Endometrial microvascular endothelial cells (primary cell): Measurements from ENCODE around the gene RNASET2. TPM values are rescaled to one million over a fixed set of nuclear protein-coding genes. Genes with fewer than 3 reads are reported as not detected.
"Not testable (repeated sequence)": the region's sequence is repeated elsewhere in the genome, so short reads cannot be mapped to it uniquely, and the experiment has no call there.

Source experiments
- in situ Hi-C: cut with HindIII; loops from 2 replicates; pipeline ENCODE4 v1.10.0; 2017; ENCODE audit warnings: low sequenced_read_pairs, low pct_unique_long_range_greater_than_20kb; ENCODE audit errors: inconsistent ontology term
- total RNA-seq: library from RNA; depleted of rRNA; stranded (reverse); fragments of >200 nt; gene quantifications from one replicate; pipeline ENCODE4 v1.2.3, GENCODE V29; 2015; ENCODE audit errors: inconsistent ontology term

The RNASET2 gene
- total RNA-seq, 1 donor from 2014 or later, result 34.8 TPM

DNA sequence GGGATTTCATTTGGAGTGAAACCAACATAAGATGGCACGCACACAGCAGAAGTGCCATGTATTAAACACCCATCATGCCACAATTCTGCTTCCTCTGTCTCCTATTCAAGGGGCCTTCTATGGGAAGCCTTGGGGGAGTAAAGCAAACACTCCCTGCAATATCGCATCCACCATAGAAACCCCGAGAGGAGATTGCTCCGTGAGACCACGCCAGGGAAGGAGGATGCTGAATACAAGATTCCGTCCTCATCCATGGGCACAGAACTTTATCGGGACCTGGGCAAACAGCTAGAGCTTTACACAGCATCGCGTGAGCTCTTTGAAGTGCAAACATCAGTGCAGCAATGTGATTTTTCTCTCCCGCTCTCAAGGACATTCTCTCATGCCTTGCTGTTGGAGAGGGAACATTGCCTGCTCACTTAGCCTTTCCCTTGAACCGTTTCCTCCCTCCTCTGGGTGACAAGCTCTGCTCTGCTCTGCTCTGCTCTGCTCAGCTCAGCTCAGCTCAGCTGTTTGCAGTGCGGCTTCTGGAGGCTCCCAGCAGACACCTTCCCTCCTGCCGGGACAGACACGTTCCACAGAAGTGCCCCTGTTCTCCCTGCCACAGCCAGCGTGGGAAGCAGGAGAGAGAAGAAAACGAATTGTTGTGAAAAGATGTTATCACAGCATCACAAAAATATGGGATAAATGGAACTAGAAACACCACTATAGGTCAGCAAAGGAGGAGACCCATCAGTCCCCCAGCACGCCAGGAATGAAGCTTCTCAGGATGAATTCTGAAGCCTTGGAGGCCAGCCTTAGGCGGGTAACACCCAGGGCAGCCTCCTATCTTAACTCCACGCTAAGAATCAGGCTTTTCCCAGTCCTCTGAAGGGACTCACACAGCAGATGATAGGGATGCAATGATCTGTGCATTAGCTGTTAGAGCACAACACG is 48.2 kb downstream of the RNASET2 start:
- in situ Hi-C loops, result no loop called here

DNA sequence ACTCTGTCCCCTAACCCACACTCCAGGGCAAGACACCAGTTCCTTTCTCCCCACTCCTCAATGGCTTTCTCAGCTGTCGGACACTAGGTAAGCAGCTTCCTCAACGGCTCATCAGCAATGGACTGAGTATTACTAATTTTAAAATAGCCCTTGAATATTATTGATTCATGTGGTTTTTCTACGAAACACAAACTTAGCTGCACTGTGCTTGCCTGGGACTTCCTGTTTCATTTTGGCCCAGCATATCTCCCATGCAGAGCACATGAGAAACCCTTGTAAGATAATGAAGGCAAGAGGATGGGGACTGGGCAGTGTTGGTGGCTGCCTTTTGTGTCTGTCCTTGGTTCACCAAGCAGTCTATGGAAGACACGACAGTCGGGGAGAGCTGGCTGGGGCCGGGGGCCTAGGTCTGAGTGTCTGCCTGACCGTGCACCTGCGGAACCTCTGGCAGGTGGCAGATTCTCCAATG is 48.9 kb downstream of the RNASET2 start:
- in situ Hi-C loops, result no loop called here

DNA sequence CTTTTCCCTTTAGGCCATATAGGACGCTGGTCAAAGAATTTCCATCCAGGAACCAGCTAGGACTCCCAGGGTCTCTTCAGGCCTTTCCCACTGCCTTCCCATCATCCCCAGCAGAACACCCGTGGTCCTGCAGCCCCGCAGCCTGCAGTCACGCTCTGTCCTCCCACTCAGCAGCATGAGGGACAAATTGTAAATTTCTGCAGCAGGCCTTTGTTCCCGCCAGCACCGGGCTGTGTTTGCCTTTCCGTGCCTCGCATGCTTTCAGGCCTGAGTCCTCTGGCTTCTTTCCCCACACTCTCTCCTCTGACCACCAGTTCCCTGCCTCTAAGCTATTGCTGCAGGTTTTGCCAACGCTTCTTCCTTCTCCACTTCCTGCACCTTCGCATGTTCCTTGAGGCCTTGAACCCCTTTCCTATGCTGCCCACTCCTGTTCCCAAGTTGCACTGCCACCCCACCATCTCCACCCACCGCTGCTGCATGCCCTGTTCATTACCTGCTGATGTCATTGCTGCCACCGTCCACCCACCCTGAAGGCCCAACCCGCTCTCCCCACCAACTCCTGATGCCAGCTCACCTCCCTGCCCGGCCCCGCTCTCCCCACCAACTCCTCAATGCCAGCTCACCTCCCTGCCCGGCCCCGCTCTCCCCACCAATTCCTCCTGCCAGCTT is 49.8 kb downstream of the RNASET2 start:
- in situ Hi-C loops, result no loop called here

DNA sequence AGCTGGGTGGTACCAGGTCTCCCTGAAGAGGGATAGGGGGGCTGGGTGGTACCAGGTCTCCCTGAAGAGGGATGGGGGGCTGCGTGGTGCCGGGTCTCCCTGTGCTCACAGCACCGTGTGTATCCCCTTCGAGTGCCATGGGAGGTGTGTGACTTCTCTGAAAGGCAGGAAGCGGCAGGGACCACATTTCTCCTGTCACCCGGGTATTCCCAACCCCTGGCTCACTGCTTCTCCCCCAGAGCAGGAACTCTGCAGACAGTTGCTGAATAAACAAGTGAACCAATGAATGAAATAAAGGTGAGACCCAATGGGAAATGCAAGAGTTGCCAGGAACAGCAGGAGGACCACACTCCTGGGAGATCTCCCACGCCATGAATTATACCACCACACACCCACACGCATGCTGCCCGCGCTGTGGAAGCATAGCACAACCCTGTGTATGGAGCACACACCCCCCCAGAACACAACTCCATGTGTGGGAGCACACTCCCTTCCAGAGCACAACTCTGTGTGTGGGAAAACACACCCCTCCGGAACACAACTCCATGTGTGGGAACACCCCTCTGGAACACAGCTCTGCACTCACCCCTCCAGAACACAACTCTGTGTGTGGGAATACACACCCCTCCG is 50.7 kb downstream of the RNASET2 start:
- in situ Hi-C loops, result no loop called here

DNA sequence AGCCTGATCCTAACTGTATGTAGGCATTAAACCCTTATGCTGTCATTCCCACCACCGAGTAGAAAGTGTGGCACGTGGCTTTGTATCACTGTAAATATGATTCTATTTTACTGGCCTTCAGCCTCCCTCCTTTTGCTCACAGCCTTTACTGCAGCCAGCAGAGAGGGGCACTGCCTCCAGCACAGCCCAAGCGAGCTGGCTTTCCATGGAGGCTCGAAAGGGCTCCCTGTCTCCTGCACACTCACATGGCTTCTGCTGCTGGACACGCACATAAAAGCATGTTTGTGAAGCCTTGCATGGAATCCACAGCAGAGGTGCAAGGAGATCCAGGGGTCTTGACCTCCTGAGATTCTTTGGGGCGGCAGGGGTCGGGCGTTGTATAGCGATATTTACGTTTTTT is 51.3 kb downstream of the RNASET2 start:
- in situ Hi-C loops, result no loop called here

DNA sequence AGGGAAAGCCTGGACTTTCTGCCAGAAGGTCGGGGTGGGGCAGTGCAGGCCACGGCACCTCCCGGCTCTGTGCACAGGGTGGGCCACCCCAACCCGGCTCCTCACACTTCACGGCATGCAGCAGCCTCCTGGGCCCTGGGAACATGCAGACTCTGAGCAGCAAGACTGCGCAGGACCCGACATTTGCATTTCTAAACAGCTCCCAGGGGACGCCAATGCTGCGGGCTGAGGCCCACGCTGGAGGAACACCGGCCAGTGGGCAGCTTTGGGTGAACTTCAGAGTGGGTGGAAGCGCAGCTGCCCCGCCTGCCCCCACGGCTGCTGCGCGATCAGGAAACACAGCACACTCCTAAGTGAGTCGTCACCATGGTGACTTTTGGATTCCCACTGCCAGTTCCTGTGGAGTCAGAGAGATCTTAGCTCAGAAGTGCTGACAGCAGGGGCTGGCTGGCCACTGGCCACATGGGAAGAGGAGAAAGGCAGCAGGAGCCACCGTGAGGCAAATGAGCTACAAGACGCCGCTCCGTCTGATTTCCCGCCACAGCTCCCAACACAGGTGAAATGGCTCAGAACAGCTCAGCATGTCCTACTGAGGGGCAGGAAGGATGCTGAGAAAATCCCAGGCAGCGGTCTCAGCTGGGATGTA is 52.1 kb downstream of the RNASET2 start:
- in situ Hi-C loops, result no loop called here

DNA sequence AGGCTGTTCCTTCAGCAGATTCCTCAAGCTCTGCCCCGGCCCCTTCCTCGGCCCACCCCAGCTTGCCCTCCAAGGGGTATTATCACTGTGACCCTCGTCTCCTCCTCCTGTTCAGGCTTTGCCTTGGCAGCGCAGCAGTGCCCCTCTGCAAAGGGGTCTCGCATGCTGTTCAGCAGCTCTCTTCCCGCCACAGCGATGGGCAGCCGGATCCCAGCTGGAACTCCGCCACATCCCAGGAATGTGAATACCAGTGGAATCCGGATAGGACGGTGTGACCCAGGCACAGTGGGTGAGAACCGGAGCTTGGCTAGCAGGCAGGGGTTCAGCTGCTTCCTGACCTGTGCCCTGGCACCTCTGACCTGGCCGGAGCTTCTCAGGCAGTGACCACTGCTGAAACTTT is 52.9 kb downstream of the RNASET2 start:
- in situ Hi-C loops, result no loop called here

DNA sequence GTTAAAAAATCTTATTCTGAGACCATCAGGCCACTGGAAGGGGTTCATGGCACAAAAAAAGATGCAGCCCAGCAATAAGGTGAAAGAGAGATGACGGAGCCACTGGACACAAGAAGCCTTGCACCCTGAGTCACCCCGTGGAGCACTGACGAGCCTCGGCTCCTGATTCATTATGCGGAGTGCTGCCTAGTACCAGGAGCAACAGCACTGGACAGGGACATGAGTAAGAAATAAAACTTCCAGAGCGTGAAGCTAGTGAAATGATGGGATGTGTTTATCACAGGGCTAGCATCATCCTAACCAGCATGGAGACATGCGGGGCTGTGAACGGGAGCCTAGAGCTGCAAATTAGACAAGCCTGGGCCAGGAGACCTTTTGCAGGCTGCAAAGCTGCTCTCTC is 53.3 kb downstream of the RNASET2 start:
- in situ Hi-C loops, result no loop called here

DNA sequence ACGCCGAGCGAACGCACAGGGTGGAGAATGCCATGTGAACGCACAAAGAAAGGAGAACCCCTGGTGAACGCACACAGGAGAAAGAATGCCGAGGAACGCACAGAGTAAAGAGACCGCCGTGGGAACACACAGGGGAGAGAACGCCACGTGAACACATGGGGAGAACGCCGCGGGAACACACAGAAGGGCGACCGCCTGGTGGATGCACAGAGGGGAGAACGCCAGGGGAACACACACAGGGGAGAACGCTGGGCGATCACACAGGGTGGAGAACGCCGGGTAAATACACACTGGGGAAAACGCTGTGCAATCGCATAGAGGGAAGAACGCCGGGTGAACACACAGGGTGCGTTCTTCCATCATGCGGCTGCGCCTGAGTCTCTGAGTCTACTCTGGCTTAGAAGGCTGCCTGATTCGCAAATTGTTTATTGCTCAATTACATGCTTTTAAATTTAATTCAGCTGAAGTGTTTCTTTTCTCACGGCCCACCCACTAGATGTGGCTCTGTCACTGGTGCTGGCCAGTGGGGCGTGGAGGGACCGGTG is 54.1 kb downstream of the RNASET2 start:
- in situ Hi-C loops, result no loop called here

DNA sequence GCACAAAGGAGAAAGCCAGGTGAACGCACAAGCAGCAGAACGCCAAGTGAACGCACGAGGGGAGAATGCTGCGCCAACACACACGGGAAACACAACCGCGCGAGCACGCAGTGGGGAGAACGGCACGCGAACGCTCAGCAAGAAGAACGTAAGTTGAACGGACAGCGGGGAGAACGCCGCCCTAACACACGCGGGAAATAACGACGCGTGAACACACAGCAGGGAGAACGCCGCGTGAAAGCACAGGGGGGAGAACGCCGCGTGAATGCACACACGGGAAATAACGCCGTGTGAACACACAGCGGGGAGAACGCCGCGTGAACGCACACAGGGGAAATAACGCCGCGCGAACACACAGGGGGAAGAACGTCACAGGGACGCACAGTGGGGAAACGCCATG is 54.7 kb downstream of the RNASET2 start:
- in situ Hi-C loops, result no loop called here

DNA sequence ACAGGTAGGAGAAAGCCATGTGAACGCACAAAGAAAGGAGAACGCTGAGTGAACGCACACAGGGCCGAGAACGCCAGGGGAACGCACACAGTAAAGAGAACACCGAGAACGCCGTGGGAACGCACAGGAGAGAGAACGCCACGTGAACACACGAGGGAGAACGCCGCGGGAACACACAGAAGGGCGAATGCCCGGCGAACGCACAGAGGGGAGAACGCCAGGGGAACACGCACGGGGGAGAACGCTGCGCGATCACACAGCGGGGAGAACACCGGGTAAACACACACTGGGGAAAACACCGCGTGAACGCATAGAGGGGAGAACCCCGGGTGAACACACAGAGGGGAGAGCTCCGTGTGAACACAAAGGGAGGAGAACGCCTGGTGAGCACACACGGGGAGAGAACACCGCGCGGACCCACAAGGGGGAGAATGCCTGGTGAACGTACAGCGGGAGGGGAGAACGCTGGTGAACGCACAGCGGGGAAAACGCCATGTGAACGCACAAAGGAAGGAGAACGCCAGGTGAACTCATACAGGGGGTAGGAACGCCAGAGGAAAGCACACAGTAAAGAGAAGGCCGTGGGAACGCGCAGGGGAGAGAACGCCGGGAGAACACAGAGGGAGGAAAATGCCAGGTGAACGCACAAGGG is 55.3 kb downstream of the RNASET2 start:
- in situ Hi-C loops, result no loop called here

DNA sequence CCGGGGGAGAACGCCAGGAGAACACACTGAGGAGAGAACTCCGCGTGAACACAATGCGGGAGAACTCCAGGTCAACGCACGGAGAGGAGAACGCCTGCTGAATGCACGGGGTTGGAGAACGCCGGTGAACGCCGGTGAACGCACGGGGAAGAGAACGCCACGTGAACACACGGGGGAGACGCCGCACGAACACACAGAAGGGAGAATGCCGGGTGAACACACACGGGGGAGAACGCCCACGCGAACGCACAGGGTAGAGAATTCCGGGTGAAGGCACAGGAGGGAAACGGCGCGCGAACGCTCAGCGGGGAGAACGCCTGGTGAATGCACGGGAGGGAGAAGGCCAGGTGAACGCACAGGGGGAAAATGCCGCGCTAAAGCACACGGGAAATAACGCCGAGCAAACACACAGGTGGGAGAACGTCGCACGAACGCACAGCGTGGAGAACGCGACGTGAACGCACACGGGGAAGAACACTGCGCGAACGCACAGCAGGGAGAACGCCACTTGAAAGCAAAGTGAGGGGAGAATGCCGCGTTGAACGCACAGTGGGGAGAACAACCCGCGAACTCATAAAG is 56.1 kb downstream of the RNASET2 start:
- in situ Hi-C loops, result no loop called here

DNA sequence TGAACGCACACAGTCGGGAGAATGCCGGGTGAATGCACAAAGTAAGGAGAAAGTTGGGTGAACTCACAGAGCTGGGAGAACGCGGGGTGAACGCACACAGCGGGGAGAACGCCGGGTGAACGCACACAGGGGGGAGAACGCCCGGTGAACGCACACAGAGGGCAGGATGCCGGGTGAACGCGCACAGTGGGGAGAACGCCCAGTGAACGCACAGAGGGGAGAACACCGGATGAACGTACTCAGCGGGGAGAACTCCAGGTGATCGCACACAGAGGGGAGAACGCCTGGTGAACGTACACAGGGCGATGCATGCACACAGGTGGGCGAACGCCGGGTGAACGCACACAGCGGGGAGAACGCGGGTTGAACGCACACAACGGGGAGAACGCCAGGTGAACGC is 57.4 kb downstream of the RNASET2 start:
- in situ Hi-C loops, result no loop called here

DNA sequence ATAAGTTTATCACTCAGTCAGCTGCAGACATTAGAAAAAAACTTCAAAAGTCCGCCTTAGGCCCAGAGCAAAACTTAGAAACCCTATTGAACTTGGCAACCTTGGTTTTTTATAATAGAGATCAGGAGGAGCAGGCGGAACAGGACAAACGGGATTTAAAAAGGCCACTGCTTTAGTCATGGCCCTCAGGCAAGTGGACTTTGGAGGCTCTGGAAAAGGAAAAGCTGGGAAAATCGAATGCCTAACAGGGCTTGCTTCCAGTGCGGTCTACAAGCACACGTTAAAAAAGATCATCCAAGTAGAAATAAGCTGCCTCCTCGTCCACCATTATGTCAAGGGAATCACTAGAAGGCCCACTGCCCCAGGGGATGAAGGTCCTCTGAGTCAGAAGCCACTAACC is 61.7 kb downstream of the RNASET2 start:
- in situ Hi-C loops, result not testable (repeated sequence)

DNA sequence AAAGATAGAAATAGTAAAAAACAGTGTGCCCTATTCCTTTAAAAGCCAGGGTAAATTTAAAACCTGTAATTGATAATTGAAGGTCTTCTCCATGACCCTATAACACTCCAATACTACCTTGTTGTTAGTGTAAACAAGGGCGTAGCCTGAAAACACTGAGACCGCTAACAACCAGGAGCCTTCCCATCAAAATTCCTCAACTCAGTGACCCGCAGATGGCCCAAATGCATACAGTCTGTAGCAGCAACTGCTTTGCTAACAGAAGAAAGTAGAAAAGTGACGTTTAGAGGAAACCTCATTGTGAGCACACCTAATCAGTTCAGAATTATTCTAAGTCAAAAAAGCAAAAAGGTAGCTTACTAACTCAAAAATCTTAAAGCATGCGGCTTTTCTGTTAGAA is 63.9 kb downstream of the RNASET2 start:
- in situ Hi-C loops, result not testable (repeated sequence)

DNA sequence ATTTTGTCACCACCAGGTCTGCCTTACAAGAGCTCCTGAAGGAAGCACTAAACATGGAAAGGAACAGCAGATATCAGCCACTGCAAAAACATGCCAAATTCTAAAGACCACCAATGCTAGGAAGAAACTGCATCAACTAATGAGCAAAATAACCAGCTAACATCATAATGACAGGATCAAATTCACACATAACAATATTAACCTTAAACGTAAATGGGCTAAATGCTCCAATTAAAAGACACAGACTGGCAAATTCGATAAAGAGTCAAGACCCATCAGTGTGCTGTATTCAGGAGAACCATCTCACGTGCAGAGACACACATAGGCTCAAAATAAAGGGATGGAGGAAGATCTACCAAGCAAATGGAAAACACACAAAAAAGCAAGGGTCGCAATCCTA is 69.6 kb downstream of the RNASET2 start:
- in situ Hi-C loops, result not testable (repeated sequence)

DNA sequence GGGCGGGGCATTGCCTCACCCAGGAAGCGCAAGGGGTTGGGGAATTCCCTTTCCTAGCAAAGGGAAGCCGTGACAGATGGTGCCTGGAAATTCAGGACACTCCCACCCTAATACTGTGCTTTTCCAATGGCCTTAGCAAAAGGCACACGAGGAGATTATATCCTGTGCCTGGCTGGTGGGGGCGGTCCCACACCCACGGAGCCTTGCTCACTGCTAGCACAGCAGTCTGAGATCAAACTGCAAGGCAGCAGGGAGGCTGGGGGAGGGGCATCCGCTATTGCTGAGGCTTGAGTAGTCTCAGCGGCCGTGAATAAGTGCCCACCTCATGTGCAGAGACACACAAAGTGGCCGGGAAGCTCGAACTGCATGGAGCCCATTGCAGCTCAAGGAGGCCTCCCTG is 71.4 kb downstream of the RNASET2 start:
- in situ Hi-C loops, result not testable (repeated sequence)

DNA sequence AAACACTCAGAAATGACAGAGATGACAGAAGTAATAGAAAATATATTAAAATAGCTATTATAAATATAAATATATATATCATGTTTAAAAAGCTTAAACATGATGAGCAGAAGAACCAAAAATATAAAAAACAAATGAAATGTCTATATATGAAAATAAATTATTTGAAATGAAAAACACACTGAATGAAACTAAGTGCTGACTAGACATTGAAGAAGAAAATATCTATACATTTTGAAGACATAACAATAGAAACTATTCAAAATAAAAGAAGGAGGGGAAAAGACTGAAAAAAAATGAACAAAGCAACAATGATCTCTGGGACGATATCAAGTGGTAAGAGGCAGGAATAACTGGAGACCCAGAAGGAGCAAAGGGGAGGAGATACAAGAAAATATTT is 76.8 kb downstream of the RNASET2 start:
- in situ Hi-C loops, result no loop called here
